ENCODE results near the gene ZSCAN5B.
A peak's percentile ranks its signal among the peaks of the same experiment; 100 is the strongest.
"Not testable (repeated sequence)": the region's sequence is repeated elsewhere in the genome, so short reads cannot be mapped to it uniquely, and the experiment has no call there.

Gene ZSCAN5B

GRCh38 chr19:56175861-56176307, 21.7 kb downstream of the ZSCAN5B start, which contains the start of gene GALP:
GALP (plus strand) TSS chr19:56176008; CDS start chr19:56177109, 1,101 bp downstream.
- DNase-seq = not testable (repeated sequence)

- DNase-seq = no peak
Measured at GRCh38 chr19:56174550-56174949, 23.0 kb downstream of the ZSCAN5B start.

- no peak for DNase-seq
Measured at GRCh38 chr19:56174086-56174485, 23.5 kb downstream of the ZSCAN5B start.

GRCh38 chr19:56170261-56170660, 27.3 kb downstream of the ZSCAN5B start:
- no peak for DNase-seq

DNA sequence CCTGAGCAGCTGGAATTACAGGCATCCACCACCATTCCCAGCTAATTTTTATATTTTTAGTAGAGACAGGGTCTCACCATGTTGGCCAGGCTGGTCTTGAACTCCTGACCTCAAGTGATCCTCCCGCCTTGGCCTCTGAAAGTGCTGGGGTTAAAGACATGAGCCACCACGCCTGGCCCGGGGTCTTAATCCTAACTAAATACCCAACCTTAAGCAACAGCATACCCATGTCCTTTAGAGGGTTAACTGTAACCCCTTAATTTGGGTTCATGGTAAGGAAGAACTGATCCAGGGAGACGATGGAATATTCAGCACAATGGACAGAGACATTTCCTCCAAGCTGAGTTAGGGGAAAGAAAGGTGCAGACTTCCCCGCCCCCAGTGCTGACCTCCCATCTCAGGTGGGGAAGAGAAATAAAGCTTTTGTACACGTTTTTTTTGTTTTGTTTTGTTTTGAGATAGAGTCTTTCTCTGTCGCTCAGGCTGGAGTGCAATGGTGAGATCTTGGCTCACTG, 30.5 kb downstream of the ZSCAN5B start:
- DNase-seq = no peak

- DNase-seq = no peak
Measured at GRCh38 chr19:56163097-56163496, 34.5 kb downstream of the ZSCAN5B start.

GRCh38 chr19:56162258-56162657, 35.3 kb downstream of the ZSCAN5B start:
- peak in 1 of 2 donors; percentile 75 for DNase-seq

GRCh38 chr19:56161534-56161933, 36.0 kb downstream of the ZSCAN5B start:
- no peak for DNase-seq

DNA sequence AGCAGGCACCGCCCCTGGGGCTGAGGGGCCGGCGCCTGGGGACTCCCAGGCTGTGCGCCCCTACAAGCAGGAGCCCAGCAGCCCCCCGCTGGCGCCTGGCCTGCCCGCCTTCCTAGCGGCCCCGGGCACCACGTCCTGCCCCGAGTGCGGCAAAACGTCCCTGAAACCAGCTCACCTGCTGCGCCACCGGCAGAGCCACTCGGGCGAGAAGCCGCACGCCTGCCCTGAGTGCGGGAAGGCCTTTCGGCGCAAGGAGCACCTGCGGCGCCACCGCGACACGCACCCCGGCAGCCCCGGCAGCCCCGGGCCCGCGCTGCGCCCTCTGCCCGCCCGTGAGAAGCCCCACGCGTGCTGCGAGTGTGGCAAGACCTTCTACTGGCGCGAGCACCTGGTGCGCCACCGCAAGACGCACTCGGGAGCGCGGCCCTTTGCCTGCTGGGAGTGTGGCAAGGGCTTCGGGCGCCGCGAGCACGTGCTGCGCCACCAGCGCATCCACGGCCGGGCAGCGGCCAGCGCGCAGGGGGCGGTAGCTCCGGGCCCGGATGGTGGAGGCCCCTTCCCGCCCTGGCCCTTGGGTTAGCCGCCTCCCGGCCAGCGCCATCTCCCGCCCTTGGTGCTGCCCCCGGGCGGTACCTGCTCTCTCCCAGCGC, 37.8 kb downstream of the ZSCAN5B start:
- no peak for DNase-seq

GRCh38 chr19:56159009-56159559, 38.5 kb downstream of the ZSCAN5B start:
- no peak for DNase-seq

GRCh38 chr19:56158170-56158757, 39.3 kb downstream of the ZSCAN5B start:
- no peak for DNase-seq

DNA sequence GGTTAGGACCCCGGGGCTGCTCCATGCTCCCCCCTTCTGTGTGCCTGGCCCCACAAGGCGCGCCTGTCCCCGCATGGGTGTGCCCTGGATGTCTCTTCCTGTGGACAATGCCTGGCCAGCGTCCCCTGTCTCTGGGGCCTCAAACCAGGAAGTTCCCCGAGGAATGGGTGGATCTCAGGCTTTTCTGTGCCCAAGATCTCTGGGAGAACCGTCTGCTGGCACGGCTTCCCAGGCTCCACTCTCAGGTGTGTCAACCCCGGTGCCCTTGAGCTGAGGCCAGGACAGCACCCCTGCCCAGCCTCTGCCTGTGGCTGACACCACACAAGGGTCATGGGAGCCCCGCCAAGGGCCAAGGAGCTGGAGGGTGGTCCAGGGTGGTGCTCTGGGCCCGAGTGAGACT, 40.8 kb downstream of the ZSCAN5B start:
- no peak for DNase-seq

GRCh38 chr19:56155124-56155687, 42.4 kb downstream of the ZSCAN5B start:
- DNase-seq = no peak

DNA sequence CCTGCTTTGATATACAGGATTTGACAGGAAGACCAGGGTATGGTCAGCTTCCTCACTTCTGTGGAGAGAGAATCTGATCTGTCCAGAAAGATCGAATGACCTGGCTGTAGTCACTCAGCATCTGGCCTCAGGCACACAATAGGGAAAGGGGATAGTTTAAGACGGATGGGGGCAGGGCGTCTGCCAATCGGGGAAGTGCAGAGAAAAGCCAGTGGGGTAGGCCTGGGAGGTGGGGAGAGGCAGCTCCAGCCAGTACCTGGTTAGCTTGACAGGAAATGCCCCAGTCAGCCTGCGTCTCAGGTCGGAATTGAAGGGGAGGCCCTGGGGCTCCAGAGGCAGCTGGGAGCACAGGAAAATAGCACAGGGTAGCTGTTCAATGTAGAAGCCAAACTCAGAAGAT, 44.1 kb downstream of the ZSCAN5B start:
- no peak for DNase-seq

DNA sequence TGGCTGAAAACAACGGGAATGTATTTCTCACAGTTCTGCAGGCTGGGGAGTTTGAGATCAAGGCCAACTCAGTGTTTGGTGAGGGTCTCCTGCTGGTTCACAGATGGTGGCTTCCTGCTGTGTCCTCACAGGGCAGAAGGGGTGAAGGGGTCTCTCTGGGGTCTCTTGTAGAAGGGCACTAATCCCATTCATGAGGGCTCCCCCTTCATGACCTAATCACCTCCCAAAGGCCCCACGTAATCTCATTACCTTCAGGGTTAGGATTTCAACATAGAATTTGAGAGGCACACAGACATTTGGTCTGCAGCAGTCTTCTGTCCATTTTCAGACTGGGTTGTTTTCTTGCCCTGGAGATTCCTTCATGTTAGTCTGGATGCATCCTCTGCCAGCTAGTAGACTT, 44.9 kb downstream of the ZSCAN5B start:
- no peak for DNase-seq

DNA sequence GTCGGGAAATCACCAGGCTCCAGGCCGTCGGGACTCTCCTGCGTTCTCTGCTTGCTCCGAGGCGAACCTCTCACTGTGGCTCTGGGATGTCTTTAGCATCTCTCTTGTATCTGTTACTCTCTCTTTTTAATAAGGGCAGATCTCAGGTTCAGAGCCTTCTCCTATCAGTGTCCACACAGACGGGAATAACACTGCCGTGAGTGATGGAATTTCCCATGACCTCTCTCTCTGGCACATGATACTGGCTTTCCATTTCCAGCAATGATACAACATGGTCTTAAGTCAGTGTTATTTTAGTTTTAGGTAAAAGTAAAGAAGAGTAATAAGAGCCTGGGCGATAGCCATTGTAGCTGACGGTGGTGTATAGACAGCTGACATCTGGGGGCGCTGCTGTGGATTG, 47.2 kb downstream of the ZSCAN5B start:
- no peak for DNase-seq

DNA sequence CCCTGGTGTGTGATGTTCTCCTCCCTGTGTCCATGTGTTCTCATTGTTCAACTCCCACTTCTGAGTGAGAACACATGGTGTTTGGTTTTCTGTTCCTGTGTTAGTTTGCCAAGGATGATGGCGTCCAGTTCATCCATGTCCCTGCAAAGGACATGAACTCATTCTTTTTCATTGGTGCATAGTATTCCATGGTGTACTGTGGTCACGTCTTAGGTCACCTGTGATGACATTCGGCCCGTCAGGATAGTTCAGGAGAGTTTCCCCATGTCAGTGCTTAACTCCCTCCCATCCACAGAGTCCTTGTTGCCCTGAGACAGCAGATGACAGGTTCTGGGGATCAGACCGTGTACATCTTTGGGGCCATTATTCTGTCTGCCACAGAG, 47.9 kb downstream of the ZSCAN5B start:
- no peak for DNase-seq

GRCh38 chr19:56148955-56149655, 48.5 kb downstream of the ZSCAN5B start:
- DNase-seq = not testable (repeated sequence)

GRCh38 chr19:56148096-56148495, 49.5 kb downstream of the ZSCAN5B start:
- DNase-seq = no peak

DNA sequence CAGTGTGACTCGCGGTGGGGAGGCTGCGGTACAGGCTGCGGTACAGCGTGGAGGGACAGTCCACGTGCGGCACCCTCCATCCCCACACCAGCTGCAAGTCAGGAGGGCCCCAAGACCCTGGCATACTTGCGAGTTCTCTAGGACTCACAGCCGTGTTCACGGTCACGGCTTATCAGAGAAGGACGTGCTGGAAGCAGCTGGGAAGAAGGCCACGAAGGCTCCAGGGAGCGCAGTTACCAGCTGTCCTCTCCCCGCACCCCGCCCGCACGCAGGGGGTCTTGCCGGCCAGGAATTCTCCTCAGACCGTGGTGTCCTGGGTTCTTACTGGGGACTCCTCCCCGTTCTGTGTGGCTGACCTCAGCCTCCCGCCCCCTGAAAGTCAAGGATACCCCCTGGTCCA, 50.3 kb downstream of the ZSCAN5B start:
- DNase-seq = no peak

DNA sequence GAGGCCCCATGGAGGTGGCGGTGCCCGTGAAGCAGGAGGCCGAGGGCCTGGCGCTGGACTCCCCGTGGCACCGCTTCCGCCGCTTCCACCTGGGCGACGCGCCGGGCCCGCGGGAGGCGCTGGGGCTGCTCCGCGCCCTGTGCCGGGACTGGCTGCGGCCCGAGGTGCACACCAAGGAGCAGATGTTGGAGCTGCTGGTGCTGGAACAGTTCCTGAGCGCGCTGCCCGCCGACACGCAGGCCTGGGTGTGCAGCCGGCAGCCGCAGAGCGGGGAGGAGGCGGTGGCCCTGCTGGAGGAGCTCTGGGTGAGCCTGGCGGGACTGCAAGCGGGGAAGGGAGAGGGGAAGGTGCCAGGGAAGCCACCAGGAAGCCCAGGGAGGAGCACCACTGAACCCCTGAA, 50.7 kb downstream of the ZSCAN5B start:
- DNase-seq = no peak

DNA sequence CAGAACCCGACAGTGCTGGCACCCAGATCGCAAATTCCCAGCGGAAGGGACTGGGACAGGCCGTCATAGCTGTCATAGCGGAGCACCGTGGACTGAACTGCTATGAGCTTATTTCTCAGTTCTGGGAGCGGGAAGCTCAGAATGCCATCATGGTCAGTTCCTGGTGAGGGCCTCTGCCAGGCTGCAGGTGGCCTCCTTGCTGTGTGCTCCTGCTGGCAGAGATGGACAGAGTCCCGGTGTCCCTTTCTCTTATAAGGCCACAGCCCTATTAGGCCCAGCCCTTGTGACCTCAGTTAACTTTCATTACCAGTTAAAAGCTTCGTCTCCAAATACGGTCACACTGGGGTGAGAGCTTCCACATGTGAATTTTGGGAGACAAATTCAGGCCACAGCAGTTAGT, 51.9 kb downstream of the ZSCAN5B start:
- no peak for DNase-seq

DNA sequence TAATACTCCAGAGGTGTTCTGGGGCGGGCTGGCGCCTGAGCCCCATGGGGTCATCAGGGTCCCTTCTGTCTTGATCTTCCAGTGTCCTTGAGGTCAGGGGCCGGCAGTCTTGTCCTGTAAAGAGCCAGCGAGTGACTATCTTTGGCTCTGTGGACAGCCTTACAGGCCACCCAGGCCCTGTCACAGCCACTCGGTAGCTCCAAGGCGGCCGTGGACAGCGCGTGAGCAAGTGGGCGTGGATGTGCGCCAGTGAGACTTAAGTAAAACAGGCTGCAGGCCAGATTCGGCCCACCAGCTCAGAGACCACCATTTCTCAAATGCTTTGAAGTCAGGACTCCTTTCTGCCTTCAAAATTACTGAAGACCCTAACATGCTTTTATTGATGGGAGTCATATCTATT, 52.8 kb downstream of the ZSCAN5B start:
- no peak for DNase-seq

Measured in bone marrow (tissue), 2 donors.